Measurements from ENCODE around the gene MYO5A.
"Not testable (repeated sequence)": the region's sequence is repeated elsewhere in the genome, so short reads cannot be mapped to it uniquely, and the experiment has no call there.

The MYO5A gene

DNA sequence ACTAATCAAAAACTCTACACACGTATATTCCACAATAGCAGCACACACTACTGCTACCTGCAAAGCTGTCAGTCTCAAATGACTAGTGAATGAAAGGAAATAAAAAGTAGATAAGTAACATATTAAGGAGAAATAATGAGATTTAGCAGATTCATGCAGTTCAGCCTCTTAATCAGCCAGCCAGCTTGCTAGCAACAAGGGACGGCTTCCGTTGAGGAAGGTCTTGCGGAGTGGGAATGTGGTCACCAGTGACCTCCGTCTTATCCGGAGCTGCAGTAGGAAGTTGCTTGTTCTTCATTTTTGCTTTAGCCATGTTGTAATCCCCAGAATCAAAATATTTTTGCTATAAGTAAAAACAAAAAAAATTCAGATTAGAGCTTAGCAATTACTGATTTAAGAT lies 23.1 kb upstream of the MYO5A start:
- TF ChIP-seq ZFX (IDR thresholded peaks at IDR 0.05; ENCODE audit: borderline replicate concordance): no peak
- TF ChIP-seq, protein P1, sequence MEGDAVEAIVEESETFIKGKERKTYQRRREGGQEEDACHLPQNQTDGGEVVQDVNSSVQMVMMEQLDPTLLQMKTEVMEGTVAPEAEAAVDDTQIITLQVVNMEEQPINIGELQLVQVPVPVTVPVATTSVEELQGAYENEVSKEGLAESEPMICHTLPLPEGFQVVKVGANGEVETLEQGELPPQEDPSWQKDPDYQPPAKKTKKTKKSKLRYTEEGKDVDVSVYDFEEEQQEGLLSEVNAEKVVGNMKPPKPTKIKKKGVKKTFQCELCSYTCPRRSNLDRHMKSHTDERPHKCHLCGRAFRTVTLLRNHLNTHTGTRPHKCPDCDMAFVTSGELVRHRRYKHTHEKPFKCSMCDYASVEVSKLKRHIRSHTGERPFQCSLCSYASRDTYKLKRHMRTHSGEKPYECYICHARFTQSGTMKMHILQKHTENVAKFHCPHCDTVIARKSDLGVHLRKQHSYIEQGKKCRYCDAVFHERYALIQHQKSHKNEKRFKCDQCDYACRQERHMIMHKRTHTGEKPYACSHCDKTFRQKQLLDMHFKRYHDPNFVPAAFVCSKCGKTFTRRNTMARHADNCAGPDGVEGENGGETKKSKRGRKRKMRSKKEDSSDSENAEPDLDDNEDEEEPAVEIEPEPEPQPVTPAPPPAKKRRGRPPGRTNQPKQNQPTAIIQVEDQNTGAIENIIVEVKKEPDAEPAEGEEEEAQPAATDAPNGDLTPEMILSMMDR (IDR thresholded peaks at IDR 0.05): no peak
- H3K27ac ChIP-seq: no peak overlapping the region

DNA sequence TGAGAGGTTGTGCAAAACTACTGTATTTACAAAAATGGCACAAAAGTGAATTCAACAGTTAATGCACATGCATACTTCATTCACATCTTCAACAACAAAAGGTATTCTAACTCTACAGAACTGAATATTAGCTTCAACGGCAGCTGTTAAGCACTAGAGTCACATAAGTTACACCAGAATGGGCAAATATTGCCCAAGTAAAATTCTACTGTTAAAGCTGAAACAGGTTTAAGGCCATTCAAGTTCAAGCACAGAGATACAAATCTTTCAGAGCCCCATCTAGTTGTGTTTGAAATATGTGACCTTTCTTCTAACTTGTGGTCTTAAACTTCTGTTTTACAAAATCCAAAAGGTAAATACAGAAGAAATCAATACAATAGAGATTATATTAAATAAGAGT lies 22.5 kb upstream of the MYO5A start:
- H3K27ac ChIP-seq: not testable (repeated sequence)

DNA sequence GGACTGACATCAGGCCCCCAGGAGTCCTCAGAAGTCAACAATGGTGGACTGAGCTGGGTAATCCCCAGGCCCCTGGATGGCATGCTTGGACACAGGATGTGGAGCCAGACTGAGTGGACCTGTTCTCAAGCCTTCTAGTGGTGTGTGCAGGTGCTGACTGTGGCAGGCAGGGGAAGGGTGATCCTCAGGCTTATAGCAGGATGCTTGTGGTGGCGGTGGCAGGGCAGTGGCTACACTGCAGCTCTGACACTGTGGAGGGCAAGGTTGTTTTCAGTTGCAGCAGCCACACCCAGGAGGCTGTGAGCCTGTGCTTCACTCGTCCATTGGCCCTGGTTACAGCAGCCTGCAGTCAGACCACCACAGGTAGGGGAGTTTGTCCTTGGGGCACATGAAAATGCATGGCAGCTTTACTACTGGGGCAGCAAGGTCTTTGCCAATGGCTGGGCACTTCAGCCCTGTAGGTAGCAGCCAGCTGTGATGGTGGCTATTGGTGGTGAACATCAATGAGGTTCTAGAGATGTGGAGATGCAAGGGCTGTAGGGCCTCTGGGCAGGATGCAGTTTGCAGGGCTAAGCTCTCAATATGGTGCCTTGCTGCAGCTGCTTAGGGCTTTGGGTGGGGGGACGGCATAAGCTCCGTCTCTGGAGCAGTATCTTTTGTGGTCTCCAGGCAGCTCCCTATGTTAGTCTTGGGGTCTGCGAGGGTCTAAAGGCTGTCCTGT lies 17.5 kb upstream of the MYO5A start:
- H3K27ac ChIP-seq: no peak overlapping the region
- no peak for TF ChIP-seq ZFX (IDR thresholded peaks at IDR 0.05; ENCODE audit: borderline replicate concordance)
- TF ChIP-seq, protein P1 (IDR thresholded peaks at IDR 0.05): no peak

DNA sequence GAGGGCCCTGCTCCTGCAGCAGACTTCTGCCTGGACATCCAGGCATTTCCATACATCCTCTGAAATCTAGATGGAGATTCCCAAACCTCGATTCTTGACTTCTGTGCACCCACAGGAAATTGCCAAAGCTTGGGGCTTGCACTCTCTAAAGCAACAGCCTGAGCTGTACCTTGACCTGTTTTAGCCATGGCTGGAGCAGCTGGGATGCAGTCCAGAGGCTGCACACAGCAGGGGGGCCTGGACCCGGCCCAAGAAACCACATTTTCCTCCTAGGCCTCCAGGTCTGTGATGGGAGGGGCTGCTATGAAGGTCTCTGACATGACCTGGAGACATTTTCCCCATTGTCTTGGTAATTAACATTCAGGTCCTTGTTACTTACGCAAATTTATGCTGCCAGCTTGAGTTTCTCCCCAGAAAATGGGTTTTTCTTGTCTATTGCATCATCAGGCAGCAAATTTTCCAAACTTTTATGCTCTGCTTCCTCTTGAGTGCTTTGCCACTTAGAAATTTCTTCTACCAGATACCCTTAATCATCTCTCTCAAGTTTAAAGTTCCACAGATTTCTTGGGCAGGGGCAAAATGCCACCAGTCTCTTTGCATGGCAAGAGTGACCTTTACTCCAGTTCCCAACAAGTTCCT lies 11.8 kb upstream of the MYO5A start:
- no peak overlapping the region for H3K27ac ChIP-seq
- TF ChIP-seq ZFX (IDR thresholded peaks at IDR 0.05; ENCODE audit: borderline replicate concordance): no peak
- TF ChIP-seq, protein P1 (IDR thresholded peaks at IDR 0.05): no peak

DNA sequence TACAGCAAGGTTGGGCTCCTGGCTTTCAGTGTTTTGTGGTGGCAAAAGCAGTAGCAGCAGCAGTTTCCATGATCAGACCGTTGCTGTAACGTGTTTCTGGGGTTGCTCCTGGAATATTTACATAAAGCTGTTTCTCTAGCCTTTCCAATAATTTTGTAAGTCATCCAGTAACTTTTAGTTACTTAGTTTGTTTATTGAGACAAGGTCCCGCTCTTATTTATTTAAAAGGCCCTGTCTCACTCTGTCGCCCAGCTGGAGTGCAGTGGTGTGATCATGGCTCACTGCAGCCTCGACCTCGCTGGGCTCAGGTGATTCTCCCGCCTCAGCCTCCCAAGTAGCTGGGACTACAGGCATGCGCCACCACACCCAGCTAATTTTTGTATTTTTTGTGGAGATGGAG lies 8.8 kb upstream of the MYO5A start:
- no peak overlapping the region for H3K27ac ChIP-seq
- TF ChIP-seq, protein P1 (IDR thresholded peaks at IDR 0.05): no peak
- TF ChIP-seq ZFX (IDR thresholded peaks at IDR 0.05; ENCODE audit: borderline replicate concordance): no peak

DNA sequence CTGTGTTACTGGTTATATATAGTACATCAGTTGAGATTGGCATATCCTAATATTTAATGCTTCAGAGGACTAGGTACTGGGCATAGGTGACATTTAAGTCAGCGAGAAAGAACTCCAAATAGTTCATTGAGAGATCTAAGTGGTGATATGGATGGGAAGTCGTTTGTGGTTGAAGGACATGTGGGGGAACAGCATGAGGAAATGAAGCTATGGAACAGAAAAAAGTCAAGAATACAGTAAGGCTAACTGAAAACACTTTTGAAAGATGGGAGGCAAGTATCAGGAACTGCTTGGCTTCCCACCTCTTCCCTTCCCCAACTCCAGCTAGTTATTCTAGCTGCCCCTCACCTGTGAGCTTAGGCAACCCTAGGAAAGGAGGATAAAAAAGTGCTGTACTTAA lies 3.7 kb upstream of the MYO5A start:
- TF ChIP-seq, protein P1 (IDR thresholded peaks at IDR 0.05): no peak
- TF ChIP-seq ZFX (IDR thresholded peaks at IDR 0.05; ENCODE audit: borderline replicate concordance): no peak
- no peak overlapping the region for H3K27ac ChIP-seq

DNA sequence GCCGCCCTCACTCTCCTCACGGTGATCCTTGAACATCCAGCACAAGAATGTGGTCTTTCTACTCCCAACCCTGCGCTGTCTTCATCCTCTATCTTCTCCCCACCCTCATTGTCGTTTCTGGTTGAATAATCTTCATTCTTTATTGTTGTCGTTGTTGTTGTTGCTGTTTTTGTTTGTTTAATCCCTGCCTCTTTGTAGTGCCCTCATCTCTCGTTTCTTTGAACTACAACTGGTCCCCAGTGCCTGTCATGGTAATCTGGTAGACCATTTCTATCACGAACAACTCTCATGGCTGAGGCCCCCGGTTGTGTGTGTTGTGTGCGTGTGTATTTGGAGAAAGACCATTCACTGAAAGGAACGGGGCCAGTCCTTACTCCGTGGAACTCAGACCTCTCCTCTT lies 1.3 kb upstream of the MYO5A start:
- H3K27ac ChIP-seq: no peak overlapping the region
- TF ChIP-seq ZFX (IDR thresholded peaks at IDR 0.05; ENCODE audit: borderline replicate concordance): no peak
- TF ChIP-seq, protein P1 (IDR thresholded peaks at IDR 0.05): no peak
